Nephron progenitor cell (in vitro differentiated cells): ENCODE measurements around the gene GPATCH8.

Source experiments
- DNase-seq: peaks from one replicate; pipeline ENCODE4 v3.0.0; 2021
- H3K27ac Mint-ChIP-seq: 2 replicates; pipeline ENCODE4 v1.8.0; 2021; ENCODE audit warnings: mild to moderate bottlenecking, moderate library complexity, mixed read lengths
- H3K27me3 Mint-ChIP-seq: 2 replicates; pipeline ENCODE4 v1.8.0; 2021; ENCODE audit warnings: mild to moderate bottlenecking, low read depth, mixed read lengths; ENCODE audit not compliant: poor library complexity
- H3K36me3 Mint-ChIP-seq: 2 replicates; pipeline ENCODE4 v1.8.0; 2021; ENCODE audit warnings: low read depth, mixed read lengths
- H3K4me1 Mint-ChIP-seq: 2 replicates; pipeline ENCODE4 v1.8.0; 2021; ENCODE audit warnings: mixed read lengths
- H3K4me3 Mint-ChIP-seq: 2 replicates; pipeline ENCODE4 v1.8.0; 2021; ENCODE audit warnings: mild to moderate bottlenecking, moderate library complexity, mixed read lengths
- H3K9me3 Mint-ChIP-seq: 2 replicates; pipeline ENCODE4 v1.8.0; 2021; ENCODE audit warnings: mild to moderate bottlenecking, moderate library complexity, mixed read lengths
- CTCF ChIP-seq: fragments of 200-600 bp; sonication (generic); IDR thresholded peaks from 2 replicates; pipeline ENCODE4 v1.5.0; 2021; ENCODE audit warnings: antibody characterized with exemption

Gene GPATCH8

GRCh38 chr17:44432254-44433157 lies 70.7 kb downstream of the GPATCH8 start:
- no peak for DNase-seq
- peaks cover 8% of the 10 kb centered on the region for H3K4me1 Mint-ChIP-seq
- TF ChIP-seq CTCF: no peak
- no peak overlapping the region for H3K4me3 Mint-ChIP-seq
- H3K27me3 Mint-ChIP-seq: no peaks in the 10 kb centered on the region
- peaks cover 74% of the 10 kb centered on the region for H3K36me3 Mint-ChIP-seq
- peak overlapping the region; percentile 1 for H3K27ac Mint-ChIP-seq
- H3K9me3 Mint-ChIP-seq: no peaks in the 10 kb centered on the region

- no peaks in the 10 kb centered on the region for H3K27me3 Mint-ChIP-seq
- DNase-seq: no peak
- peaks cover 75% of the 10 kb centered on the region for H3K36me3 Mint-ChIP-seq
- TF ChIP-seq CTCF: no peak
- peak overlapping the region; percentile 43 for H3K27ac Mint-ChIP-seq
- peaks cover 5% of the 10 kb centered on the region for H3K4me1 Mint-ChIP-seq
- H3K4me3 Mint-ChIP-seq: no peak overlapping the region
- no peaks in the 10 kb centered on the region for H3K9me3 Mint-ChIP-seq
These were observed 78.3 kb downstream of the GPATCH8 start for GRCh38 chr17:44424828-44425461.

GRCh38 chr17:44417553-44417952 lies 85.7 kb downstream of the GPATCH8 start:
- no peak overlapping the region for H3K4me3 Mint-ChIP-seq

GRCh38 chr17:44416558-44417289 lies 86.5 kb downstream of the GPATCH8 start:
- no peak overlapping the region for H3K27ac Mint-ChIP-seq
- TF ChIP-seq CTCF: no peak
- no peaks in the 10 kb centered on the region for H3K9me3 Mint-ChIP-seq
- DNase-seq: no peak
- H3K4me3 Mint-ChIP-seq: no peak overlapping the region
- peaks cover 5% of the 10 kb centered on the region for H3K4me1 Mint-ChIP-seq
- H3K36me3 Mint-ChIP-seq: peaks cover 70% of the 10 kb centered on the region
- no peaks in the 10 kb centered on the region for H3K27me3 Mint-ChIP-seq

More at GRCh38 chr17:44417553-44417952, 85.7 kb downstream of the GPATCH8 start:
- Mint-ChIP-seq H3K4me1 (peaks cover 5% of the 10 kb centered on the region), H3K27me3 (no peaks in the 10 kb centered on the region), H3K9me3 (no peaks in the 10 kb centered on the region), H3K36me3 (peaks cover 68% of the 10 kb centered on the region), H3K27ac (peak overlapping the region; percentile 43)
- no peak for DNase-seq
- no peak for TF ChIP-seq CTCF

- Mint-ChIP-seq H3K27ac (no peak overlapping the region), H3K27me3 (no peaks in the 10 kb centered on the region), H3K4me3 (no peak overlapping the region), H3K4me1 (no peaks in the 10 kb centered on the region), H3K9me3 (no peaks in the 10 kb centered on the region), H3K36me3 (peaks cover 62% of the 10 kb centered on the region)
- TF ChIP-seq CTCF: no peak
- no peak for DNase-seq
These were observed 88.6 kb downstream of the GPATCH8 start for GRCh38 chr17:44414394-44415155.
